GM12865 (cell line): ENCODE results near the gene EPHA1.
"Not testable (repeated sequence)": the region's sequence is repeated elsewhere in the genome, so short reads cannot be mapped to it uniquely, and the experiment has no call there.

Source experiments
- DNase-seq: peaks from one replicate; pipeline ENCODE4 v3.0.0; 2010; ENCODE audit warnings: low read depth
- H3K4me3 ChIP-seq: 2 replicates; pipeline ENCODE4 v1.5.1; 2011; ENCODE audit warnings: mild to moderate bottlenecking, low read depth, low read length, control low read depth
- TF ChIP-seq, protein P1 (sequence below): IDR thresholded peaks from 2 replicates; pipeline ENCODE4 v1.5.1; 2011; ENCODE audit warnings: low read length, control low read depth, low read depth, inconsistent platforms; ENCODE audit not compliant: insufficient read depth; ENCODE audit errors: missing control alignments

The EPHA1 gene

DNA sequence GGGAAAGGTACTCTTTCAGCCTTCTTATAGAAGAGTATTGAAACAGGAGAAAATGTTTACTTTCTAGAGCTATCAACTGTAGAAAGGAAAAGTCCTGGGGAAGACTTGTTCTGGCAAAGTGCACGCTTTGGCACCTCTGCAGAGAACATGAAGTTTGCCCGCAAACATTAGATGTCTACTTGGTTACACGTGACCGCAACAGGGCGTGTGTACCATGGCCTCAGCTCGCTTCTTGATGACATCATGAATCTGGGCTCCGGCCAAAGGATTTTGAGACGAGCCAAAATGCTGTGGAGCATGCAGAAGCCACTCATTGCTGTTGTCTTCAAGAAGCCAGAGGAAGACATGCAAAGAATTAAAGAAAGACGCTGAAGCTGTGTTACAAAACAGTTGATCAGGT, 26.0 kb upstream of the EPHA1 start:
- no peak for DNase-seq
- TF ChIP-seq, protein P1, sequence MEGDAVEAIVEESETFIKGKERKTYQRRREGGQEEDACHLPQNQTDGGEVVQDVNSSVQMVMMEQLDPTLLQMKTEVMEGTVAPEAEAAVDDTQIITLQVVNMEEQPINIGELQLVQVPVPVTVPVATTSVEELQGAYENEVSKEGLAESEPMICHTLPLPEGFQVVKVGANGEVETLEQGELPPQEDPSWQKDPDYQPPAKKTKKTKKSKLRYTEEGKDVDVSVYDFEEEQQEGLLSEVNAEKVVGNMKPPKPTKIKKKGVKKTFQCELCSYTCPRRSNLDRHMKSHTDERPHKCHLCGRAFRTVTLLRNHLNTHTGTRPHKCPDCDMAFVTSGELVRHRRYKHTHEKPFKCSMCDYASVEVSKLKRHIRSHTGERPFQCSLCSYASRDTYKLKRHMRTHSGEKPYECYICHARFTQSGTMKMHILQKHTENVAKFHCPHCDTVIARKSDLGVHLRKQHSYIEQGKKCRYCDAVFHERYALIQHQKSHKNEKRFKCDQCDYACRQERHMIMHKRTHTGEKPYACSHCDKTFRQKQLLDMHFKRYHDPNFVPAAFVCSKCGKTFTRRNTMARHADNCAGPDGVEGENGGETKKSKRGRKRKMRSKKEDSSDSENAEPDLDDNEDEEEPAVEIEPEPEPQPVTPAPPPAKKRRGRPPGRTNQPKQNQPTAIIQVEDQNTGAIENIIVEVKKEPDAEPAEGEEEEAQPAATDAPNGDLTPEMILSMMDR, result no peak
- H3K4me3 ChIP-seq, result no peak overlapping the region

DNA sequence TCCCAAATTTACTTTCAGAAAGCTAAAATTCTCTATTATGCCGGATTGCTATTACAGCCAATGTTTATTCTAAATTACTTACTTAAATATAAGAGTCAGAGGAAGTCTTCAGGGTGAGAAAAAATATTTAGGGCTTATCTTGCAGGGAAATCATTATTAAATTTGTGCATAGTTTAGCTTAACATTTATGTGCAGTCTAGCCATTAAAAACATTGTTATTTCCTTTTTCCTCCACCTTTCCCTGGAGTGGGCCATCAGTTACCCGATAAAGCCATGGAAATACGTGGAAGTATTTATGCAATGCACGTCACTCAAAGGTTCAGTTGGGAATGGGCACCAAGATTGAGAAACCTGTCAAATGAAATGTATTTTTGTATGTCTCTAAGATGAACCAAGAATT, 25.1 kb upstream of the EPHA1 start:
- DNase-seq, result no peak
- H3K4me3 ChIP-seq, result no peak overlapping the region
- TF ChIP-seq, protein P1, result no peak

DNA sequence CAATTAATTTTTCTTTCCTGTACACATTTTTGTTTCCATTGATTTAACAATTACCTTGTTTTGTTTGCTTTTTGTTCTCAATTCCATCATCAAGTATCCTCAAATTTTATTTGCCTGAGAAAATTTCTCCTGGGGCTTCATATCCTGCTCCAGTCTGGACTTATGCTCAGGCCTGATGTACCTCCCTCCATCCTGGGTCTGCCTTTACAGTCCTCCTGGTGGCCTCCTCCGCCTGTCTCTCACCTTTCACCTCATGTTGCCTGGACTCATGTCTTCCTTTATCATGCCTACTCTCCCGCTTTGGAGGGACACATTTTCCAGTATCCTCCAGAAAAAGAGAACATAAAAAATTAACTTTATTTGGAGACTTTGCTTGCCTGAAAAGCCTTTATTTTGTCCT, 22.5 kb upstream of the EPHA1 start:
- DNase-seq, result no peak
- no peak overlapping the region for H3K4me3 ChIP-seq
- TF ChIP-seq, protein P1, result no peak

DNA sequence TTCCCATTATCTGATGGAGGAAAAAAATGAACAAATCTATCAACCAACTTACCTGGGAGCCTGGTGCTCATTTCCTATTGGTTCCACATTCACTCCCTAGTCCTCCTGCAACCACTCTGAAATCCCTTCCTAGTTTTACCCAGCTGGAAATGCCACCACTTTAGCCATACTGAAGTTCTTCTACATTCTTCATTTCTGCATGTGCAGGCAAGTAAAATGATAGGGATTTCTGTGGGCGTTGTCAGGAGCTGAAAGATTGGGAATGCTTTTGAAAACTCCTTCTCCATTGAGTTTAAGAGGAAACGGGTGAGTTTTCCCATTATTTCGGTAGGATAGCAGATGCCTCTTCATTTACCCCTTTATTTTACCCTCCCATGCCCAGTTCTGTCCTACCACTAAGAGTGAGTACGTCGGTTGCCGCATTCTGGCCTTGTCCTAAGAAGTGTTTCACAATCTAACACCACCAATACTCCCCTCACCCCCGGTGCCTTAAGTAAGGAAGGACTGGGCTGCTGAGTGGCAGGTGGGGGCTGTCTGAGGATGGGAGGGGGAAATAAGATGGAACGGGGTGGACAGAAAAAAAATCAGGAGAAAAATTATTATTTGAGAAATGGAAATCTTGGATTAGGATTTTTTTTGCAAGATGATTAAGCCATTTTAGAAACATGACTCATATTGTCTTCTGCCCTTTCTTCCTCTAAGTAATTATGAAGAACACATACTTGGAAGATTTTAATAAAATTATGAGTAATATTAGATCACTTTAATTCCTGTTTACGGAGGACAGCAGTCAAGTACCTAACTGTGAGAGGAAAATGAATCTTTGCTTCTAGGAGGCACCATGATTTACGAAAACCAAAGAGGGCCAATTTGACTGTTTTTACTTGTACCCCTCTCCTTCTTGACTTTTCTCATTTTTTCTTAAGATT, 21.4 kb upstream of the EPHA1 start:
- DNase-seq, result no peak
- H3K4me3 ChIP-seq, result no peak overlapping the region
- TF ChIP-seq, protein P1, result no peak

DNA sequence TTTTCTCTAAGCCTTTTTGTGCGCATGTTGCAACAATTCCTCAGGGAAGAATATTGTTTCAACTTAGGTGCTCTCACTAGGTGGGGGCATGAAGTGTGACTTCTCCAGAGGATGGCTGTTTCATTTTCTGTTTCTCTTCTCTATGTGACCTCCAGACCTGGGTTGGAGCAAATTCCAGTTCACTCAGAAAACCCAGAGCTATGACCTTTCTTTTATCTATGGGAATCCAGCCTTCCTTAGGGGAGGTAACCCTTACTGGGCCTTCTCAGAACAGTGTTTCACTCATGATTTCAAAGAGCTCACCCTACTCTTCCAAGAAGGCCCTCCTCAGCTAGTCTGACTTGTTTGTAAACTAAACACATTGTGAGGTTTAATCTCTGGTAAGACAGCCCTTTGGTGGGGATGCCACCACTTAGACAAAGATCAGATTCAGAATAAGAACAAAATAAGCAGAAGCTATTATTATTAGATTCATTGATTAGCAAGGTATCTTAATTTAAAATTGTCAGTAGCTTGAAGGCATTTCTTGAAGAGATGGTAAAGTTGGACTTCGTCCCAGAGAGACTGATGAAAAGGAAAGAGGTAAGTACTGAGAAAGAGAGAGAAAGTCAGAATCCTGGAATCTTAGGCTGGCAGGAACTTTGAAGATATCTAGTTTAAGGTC, 18.0 kb upstream of the EPHA1 start:
- TF ChIP-seq, protein P1, result no peak
- DNase-seq, result no peak
- H3K4me3 ChIP-seq, result no peak overlapping the region

DNA sequence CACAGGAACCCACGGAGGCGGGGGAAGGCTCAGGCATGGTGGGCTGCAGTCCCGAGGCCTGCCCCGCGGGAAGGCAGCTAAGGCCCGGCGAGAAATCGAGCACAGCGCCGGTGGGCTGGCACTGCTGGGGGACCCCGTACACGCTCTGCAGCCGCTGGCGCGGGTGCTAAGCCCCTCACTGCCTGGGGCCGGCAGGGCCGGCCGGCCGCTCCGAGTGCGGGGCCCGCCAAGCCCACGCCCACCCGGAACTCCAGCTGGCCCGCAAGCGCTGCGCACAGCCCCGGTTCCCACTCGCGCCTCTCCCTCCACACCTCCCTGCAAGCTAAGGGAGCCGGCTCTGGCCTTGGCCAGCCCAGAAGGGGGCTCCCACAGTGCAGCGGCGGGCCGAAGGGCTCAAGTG, 15.8 kb upstream of the EPHA1 start:
- not testable (repeated sequence) for H3K4me3 ChIP-seq, DNase-seq

DNA sequence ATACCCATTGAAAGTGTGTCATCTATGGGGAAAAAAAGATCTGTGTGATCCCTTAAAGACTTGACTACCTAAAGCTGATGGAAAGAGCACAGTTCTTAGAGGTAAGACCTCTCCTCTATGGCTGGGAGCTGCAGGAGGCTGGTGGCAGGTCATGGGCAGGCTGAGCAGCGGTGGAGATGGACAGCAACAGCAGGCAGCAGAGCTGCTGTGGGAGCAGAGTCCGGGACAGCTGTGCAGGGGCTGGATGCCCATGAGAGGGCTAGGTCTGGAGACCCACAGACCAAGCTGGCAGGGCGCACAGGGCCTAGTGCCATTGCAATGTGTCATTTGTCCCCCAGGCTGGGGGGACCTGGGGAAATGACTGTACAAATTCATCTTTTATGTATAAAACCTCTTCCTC, 13.4 kb upstream of the EPHA1 start:
- TF ChIP-seq, protein P1, result no peak
- DNase-seq, result no peak
- no peak overlapping the region for H3K4me3 ChIP-seq

DNA sequence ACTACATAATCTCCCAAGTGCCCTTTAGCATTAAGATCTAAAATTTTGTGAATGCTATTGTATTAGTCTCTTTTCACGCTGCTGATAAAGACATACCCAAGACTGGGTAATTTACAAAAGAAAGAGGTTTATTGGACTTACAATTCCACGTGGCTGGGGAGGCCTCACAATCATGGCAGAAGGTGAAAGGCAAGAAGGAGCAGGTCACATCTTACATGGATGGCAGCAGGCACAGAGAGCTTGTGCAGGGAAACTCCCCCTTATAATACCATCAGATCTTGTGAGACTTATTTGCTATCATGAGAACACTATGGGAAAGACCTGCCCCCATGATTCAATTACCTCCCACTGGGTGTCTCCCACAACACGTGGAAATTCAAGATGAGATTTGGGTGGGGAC, 12.0 kb upstream of the EPHA1 start:
- H3K4me3 ChIP-seq, DNase-seq: not testable (repeated sequence)
